Activated naive CD4-positive, alpha-beta T cell treated with Interleukin-2 at 50 U/mL for 16 hours (primary cell): ENCODE measurements around the gene ZC3H15.
"Not testable (repeated sequence)": the region's sequence is repeated elsewhere in the genome, so short reads cannot be mapped to it uniquely, and the experiment has no call there.

Experiments
- DNase-seq: peaks from one replicate; pipeline ENCODE4 v3.0.0-alpha.2; 2020

Gene ZC3H15

GRCh38 chr2:186497928-186498327 is 11.9 kb downstream of the ZC3H15 start:
- DNase-seq, result no peak

- DNase-seq, result no peak
Measured at GRCh38 chr2:186498834-186499233, 12.8 kb downstream of the ZC3H15 start.

- DNase-seq, result no peak
Measured at GRCh38 chr2:186503827-186504606, 18.0 kb downstream of the ZC3H15 start.

- DNase-seq, result no peak
Measured at GRCh38 chr2:186508263-186508662, 22.2 kb downstream of the ZC3H15 start.

- no peak for DNase-seq
Measured at GRCh38 chr2:186515376-186515775, 29.3 kb downstream of the ZC3H15 start.

GRCh38 chr2:186516396-186516795 is 30.3 kb downstream of the ZC3H15 start:
- DNase-seq, result no peak

GRCh38 chr2:186517090-186517489 is 31.0 kb downstream of the ZC3H15 start:
- DNase-seq, result no peak

GRCh38 chr2:186518291-186518690 is 32.2 kb downstream of the ZC3H15 start:
- DNase-seq, result no peak

GRCh38 chr2:186518945-186519344 is 32.9 kb downstream of the ZC3H15 start:
- no peak for DNase-seq

- DNase-seq, result not testable (repeated sequence)
Measured at GRCh38 chr2:186521570-186522153, 35.6 kb downstream of the ZC3H15 start.

- no peak for DNase-seq
Measured at GRCh38 chr2:186522450-186522849, 36.4 kb downstream of the ZC3H15 start.

GRCh38 chr2:186523791-186524190 is 37.7 kb downstream of the ZC3H15 start:
- no peak for DNase-seq

- no peak for DNase-seq
Measured at GRCh38 chr2:186526281-186526680, 40.2 kb downstream of the ZC3H15 start.

- DNase-seq, result no peak
Measured at GRCh38 chr2:186530314-186530713, 44.3 kb downstream of the ZC3H15 start.

GRCh38 chr2:186531257-186531775 is 45.3 kb downstream of the ZC3H15 start:
- no peak for DNase-seq

GRCh38 chr2:186532891-186533290 is 46.8 kb downstream of the ZC3H15 start:
- DNase-seq, result no peak

GRCh38 chr2:186533717-186534116 is 47.7 kb downstream of the ZC3H15 start:
- DNase-seq, result no peak

GRCh38 chr2:186534406-186534805 is 48.3 kb downstream of the ZC3H15 start:
- no peak for DNase-seq

GRCh38 chr2:186535861-186536260 is 49.8 kb downstream of the ZC3H15 start:
- no peak for DNase-seq

GRCh38 chr2:186537019-186537418 is 51.0 kb downstream of the ZC3H15 start:
- DNase-seq, result no peak

GRCh38 chr2:186540941-186541340 is 54.9 kb downstream of the ZC3H15 start:
- no peak for DNase-seq

- DNase-seq, result no peak
Measured at GRCh38 chr2:186542002-186542401, 55.9 kb downstream of the ZC3H15 start.

GRCh38 chr2:186543561-186544131 is 57.6 kb downstream of the ZC3H15 start:
- DNase-seq, result no peak

- DNase-seq, result no peak
Measured at GRCh38 chr2:186544255-186544675, 58.2 kb downstream of the ZC3H15 start.
